GM10847 (cell line): ENCODE measurements around the gene MEGF11.

Experiments
- POLR2A ChIP-seq: IDR thresholded peaks from 2 replicates; pipeline ENCODE4 v1.6.1; 2011; ENCODE audit not compliant: insufficient read length; ENCODE audit errors: extremely low read depth

The MEGF11 gene

DNA sequence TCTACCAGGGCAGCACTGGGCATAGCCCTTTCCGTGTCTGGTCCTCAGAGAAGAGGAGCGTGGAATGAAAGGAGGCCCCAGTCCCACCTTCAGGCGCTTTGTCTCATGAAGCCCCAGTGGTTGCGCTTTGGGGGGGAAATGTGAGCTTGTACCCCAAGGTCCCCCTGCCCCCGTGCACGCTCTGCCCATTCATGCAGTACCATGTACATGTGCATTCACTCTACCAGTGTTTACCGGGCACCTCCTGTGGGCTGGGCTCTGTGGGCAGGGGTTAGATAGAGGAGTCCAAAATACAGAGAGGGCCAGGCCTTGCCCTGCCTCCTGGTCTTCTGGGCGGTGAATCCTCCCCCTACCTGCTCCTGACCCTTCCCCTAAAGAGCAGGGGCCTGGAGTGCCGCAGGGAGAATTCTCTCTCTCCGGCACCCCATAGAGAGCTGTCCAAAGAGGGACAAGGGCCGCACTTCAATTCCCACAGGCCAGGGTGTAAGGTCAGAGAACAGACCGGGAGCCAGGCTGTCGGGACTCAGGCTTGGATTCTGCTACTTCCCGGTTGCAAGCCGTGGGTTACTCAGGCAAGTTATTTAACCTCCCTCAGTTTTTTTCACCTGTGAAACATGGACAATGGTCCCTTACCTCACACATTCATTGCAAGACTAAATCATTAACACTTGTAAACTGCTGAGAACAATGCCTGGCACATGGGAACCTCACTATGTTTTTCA, 153.4 kb downstream of the MEGF11 start:
- TF ChIP-seq POLR2A: no peak

DNA sequence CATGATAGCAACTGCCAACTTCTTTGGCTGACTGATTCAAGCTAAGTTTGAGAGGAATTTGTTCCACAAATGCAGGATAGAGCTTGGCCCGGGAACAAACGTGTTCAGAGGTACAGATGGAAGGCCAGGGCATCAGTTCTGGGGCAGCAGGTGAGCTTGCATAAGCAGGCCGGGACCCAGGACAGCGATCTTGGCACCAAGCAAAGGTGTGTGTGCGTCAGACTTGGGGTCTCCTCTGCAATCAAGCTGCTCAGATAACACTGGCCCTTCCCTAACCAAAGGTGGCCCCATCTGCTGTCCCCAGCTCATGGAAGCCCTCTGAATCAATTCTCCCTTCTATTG, 155.6 kb downstream of the MEGF11 start:
- no peak for TF ChIP-seq POLR2A

DNA sequence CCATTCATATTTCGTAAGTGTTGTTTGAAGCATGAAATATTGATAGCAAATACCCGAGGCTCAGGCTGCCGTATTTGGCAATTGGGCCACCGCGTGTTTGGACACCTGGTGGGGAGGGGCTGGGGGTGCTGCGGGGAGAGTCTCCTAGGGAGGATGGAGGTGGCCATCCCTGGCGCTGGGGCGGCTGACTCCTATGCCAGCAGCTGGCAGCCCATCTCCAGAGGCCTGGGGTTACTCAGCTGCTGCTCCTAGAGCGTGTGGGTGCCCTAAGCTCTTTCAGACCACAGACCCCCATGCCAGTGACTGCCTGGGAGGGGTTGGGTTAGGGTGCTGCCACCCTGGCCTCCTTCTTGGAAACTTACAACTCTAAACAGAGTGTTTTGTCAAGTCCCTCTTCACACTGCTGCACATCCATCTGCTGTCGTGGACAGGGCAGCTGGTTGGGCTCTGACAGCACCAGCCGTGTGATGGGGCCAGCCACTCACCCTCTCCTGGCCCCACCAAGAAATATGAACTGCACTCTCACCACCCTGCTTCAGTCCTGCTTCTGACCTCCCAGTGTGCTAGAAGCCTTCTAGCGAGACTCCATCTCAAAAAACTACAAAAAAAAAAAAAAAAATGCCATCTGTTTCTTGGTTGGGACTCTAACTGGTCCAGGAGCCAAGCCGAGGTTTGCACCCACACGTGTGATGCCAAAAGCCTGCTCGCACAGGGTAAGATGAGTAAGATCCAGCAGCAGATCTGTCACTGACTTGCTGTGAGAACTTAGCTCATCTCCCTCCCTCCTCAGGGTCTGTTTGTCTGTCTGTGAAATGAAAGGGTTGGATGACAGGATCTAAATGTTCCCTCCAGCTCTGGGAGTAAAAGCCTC, 156.2 kb downstream of the MEGF11 start:
- no peak for TF ChIP-seq POLR2A

DNA sequence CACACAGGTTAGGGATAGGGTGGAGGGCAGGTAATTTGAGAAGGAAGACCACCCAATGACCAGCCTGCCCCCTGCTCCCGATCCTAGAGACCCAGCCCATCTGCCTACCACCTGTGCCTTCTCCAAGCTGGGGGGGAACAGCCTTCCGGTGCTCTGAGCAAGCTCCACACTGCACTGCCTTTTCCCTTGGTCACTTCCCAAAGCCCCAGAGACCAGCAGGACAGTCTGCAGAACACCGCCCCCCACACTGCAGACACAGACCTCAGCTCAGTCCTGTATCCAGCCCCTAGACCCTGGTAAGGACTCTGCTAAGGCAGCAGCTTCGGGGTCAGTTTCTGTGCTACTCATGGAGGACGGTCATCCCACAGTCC, 156.9 kb downstream of the MEGF11 start:
- no peak for TF ChIP-seq POLR2A

DNA sequence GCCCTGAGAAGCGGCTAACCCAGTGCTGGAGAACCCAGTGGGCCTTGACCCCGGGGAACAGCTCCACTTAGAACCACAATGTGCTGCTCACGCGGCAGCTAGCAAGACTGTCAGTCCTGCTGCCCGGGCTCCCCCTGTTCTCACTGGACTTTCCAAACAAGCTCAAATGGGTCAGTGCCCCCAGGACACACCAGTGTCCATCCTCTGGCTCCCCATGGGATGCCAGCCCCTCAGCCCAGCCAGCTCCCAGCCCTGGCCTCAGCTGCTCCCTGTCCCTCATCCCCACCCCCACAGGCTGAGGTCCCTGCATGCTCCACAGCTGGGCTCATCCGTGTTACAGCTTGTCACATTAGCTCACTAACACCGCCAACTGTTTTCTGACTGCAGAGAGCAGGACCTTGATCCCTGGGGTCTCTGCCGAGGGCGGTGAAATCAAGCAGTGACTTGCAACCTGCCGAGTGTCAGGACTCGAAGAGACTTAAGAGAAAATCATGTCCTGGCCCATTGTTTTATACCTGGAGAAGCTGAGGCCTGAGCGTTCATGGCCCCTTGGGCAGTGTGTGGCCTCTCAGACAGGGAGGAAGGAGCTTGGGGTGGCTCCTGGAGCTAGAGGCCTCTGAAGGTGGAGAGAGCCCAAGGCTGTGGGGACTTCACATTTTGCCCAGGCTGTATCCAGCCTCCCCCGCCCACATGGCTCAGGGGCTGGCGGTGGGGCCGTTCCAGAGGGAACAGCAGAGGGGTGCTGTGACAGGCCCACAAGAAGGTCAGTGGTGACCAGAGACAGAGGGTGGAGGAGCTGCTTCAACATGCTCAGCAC, 157.5 kb downstream of the MEGF11 start:
- TF ChIP-seq POLR2A: no peak

DNA sequence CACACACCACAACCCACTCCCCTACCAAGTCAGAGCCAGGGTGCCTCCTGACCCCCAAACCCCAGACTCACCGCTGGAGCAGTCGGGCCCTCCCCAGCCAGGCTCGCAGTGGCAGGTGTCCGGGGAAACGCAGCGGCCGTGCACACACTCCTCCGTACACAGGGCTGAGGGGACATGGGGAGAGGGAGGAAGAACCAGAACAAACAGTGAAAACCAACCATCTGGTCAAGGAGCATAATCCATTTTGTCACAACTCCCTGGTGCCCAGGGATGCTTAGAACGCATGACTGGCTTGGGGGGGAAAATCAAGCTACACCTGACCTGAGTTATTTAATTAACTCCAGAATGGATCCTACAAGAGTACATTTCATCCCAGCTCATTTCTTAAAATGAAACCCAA, 159.2 kb downstream of the MEGF11 start:
- TF ChIP-seq POLR2A: no peak

DNA sequence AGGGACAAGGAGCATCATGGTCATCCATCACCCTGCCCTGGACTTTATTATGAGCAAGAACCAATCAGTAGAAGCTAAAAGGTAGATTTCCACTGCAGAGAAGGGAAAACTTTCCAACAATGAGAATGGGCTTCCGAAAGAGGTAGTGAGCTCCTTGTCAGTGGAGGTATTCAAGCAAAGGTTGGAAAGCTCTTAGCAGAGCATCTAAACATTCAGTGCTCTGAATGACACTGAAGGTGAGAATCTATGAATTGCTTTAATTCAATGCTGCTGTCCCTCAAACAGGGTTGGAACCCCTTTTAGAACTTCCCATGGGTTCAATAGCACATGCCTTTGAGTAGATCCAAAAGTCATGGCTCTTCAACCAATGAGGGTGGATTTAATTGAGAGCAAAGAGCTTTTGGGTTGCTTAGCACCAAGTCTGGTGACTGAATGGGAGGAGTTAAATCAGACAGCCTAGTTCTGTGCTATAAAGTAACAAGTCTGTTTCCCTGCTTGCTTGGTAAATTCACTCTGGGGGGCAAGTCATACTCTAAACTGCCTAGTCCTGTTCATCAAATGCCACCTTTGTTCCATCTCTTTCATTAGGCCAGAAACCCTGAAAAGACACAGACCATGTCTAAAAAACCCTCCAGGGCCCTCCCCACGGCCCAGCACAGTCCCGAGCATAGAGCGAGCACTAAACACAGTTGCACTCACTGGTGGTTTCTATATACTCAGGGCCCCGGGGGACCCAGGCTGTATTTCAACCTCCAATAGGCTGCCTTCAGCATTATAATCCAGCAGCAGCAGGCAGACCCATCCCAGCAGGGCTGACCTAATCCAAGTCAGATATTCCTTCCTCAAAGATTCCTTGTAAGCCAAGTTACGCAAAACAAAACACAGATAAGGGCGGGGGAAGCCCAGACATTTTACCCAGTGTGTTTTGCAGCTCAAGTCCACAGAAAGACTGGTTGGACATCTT, 161.2 kb downstream of the MEGF11 start:
- no peak for TF ChIP-seq POLR2A

DNA sequence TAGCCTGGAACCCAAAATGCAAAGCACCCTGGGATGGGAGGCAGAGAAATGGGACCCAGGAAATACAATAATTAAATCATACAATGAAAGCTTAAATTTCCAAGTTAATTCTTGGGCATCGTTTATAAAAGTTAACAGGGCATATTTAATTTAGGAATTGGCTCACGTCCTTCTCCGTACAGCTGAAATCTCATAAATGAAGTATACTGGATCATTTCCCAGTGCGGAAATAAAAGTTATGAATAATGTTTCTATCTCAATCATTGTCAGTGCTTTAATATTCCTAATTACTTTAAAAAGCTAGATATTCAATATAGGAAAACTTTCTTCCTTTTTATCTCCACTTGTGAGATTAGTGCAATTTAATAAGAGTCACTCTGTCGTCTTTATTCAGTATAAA, 164.0 kb downstream of the MEGF11 start:
- TF ChIP-seq POLR2A: no peak

DNA sequence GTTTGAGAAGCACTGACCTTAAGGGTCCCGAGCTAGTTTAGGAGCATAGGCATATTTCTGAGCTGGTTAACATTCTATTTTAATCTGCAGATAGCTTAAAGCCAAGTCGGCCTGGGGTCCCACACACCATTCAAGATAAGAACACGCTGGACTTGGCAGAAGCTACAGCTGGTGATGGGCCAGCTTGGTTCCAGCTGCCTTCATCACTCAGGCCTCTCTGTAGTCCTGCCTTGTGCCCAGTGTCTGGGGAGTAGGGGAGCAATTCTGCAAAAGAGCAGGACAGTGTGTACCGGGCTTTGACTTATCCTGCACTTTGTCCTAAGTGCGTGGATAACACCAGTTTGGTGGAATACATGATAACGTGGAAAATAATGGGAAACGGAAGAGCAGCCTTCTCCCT, 164.5 kb downstream of the MEGF11 start:
- no peak for TF ChIP-seq POLR2A

DNA sequence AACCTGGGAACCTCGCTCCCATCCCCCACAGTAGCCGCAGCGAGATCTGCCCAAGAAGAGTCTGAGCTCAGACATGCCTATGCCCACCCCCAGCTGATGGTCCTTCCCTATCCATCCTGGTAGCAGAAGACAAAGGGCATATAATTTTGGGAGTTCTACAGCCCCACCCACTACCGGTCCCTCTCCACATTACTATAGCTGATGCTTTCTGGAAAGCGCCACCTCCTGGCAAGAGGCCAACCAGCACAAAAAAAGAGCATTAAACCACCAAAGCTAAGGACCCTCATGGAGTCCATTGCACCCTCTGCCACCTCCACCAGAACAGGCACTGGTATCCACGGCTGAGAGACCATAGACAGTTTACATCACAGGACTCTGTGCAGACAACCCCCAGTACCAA, 168.4 kb downstream of the MEGF11 start:
- TF ChIP-seq POLR2A: no peak

DNA sequence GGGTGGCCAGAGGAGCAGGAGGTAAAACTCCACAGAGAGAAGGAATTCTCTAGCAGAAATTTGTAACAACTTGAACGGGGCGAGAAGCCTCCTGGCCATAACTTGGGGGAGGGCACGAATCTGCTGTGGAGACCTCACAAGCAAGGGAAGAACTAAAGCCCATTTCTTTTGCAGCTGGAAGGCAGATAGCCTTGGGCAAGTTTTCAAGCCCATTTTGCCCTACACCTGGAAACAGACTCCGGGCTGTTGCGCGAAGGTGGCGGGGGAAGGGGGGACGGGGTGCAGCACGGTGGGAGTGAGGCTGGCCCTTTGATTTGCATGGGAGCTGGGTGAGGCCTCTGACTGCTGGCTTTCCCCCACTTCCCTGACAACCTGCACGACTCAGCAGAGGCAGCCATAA, 168.8 kb downstream of the MEGF11 start:
- no peak for TF ChIP-seq POLR2A

DNA sequence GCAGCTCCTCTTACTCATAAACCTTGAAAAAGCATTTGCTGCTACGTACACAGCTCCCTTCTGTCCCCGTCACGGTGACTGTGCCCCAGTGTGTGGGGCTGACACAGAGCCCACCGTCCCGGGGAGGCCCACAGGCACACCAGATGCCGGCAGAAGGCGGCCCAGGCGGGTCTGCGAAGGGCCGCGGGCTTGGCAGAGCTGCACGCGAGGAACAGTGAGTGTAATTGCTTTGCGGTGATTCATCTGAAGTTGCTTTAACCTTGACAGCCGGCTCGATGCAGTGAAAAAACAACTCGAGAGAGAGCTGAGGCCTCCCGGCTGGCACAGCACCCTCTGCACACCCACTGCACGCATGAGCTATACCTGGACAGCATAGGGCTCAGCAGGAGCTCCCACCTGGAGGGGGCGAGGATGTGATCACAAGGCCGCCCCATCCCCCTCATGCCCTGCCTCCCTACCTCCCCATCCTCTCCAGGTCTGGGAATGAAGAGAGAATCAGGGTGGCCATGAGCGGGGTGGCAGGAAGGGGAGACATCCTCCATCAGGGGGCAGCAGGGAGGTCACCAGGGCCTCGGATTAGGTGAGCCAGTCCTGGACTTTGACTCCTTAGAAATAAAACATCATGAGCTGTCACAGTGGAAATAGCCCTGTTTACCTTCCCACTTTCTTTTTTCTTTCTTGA, 172.7 kb downstream of the MEGF11 start:
- TF ChIP-seq POLR2A: no peak

DNA sequence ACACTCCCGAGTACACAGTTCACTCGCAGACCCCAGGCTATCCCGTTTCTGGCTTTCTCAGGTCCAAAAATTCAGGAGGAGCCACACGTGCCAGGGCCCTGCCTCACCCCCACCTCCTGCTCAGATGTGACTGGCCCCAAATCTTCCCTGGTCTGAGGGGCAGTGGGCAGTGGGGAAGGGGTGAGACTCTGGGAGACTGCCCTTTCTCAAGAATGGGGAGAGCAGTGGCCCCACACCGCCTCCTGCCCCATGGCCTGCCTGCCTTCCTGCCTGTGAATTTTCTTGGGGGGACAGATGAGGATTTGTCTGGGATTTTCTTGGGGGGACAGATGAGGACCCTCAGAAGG, 174.6 kb downstream of the MEGF11 start:
- no peak for TF ChIP-seq POLR2A

DNA sequence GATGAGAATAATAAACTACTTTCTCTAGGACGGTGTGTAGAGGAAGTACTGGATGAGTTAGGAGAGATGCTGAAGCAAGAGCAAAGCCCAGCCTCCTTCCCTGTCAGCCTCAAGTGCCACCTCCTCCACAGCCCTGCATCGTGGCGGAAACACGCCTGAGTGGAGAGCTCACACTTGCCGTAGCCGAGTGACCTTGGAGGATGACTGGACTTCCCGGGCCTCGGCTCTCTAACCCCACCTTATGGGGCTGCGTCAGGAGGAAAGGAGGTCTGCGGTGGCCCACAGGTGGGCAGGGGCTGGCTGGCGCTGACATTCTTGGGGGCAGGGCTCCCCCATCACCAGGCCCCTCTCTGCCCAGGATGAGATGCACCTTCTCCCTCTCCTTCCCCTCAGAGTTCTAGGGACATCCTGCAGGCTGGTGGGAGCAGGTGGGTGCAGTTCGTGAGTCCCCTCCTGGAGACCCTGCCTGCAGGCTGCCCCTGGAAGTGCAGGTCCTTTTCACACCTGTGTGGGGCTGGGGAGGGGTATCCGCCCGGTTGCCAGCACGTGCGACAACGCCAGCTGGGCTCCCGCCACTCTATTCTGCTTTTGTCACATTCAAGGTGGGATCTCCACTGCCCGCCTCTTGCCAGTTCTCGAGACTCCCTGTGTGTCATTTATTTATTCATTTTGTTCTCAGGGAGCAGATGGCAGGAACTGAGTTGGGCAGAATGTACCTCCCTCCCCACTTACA, 175.2 kb downstream of the MEGF11 start:
- no peak for TF ChIP-seq POLR2A
